HuH-7.5 (cell line): ENCODE data around the gene GAK.

ENCODE experiments used
- DNase-seq: peaks from one replicate; pipeline ENCODE4 v3.0.0; 2011; ENCODE audit warnings: low spot score

The GAK gene

DNA sequence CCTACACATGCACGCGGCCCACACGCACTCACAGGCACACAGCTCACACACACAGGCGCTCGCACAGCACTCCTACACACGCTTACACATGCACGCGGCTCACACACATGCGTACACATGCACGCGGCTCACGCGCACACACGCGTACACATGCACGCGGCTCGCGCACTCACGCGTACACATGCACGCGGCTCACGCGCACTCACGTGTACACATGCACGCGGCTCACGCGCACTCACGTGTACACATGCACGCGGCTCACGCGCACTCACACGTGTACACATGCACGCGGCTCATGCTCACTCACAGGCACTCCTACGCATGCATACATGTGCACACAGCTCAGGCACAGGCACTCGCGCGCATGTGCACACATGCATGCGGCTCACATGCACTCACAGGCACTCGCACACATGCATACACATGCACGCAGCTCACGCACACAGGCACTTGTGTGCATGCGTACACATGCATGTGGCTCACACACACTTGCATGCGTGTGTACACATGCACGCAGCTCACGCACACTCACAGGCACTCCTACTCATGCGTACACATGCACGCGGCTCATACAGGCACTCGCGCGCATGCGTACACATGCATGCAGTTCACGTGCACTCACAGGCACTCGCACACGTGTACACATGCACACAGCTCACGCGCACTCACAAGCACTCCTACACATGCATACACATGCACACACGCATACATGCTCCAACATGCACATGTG lies 44.9 kb downstream of the GAK start:
- DNase-seq: no peak

- no peak for DNase-seq
Observed at GRCh38 chr4:886244-886643, 45.9 kb downstream of the GAK start.

GRCh38 chr4:885353-885752 lies 46.8 kb downstream of the GAK start:
- DNase-seq: no peak

DNA sequence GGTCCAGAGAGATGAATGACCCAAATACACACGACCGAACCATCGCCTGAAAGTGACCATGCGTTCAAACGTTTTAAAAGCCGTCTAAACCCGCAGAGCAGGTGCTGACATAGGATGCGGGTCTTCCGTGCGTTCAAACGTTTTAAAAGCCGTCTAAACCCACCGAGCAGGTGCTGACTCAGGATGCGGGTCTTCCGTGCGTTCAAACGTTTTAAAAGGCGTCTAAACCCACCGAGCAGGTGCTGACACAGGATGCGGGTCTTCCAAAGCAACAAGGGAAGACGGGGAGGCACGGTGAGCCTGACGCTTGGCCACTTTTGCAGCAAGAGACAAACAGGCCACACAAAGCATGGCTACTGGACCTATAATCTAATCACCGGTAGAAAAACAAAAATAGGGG lies 47.2 kb downstream of the GAK start:
- no peak for DNase-seq

DNA sequence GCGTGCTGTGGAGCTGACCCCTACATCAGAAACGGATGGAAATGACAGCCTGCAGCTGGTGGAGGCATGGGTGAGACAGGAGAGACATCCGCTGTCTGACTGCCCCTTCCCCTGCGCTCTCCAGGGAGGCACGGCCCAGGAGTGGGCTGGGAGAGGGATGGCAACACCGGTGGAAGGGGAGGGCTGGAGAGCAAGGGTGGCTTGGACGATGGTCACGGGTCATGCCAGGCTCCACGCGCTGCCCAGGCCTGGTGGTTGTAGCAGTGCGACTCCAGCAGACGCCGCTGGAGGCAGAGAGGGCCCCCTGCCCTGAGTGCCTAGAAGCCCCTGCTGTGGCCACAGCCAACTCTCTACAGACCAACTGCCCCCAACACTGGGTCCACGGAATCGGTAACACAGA lies 47.9 kb downstream of the GAK start:
- DNase-seq: no peak

DNA sequence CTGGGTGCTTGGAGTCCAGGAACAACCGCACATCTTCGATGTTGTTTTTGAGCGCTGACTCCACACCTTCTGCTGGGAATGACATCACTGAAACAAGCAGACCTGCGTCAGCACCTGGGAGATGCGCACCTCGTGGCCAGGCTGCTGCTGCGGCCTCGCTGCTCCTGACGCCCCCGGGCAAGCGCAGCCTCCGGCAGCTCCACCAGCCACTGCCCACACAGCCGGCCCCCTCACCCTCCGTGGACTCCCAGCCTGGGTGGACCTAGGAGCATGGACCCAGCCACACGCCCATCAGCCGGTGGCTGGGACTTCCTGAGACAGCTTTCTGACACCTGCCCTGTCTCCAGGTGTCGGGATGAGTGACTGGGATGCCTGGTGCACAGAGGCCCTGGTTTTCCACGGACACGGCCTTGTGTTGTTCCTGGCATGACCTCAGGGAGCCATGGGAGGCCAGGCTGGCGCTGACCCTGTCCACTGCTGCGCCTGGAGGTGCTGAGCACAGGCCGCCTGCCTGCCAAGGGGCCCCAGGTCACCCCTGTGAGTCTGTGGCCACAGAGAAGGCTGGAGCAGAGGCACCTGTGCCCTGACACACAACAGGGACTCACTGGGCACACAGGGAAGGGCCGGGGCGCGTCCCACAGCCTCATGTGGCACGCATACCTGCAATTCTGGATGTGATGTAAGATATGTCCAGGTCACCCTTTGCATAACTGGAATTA lies 48.6 kb downstream of the GAK start:
- DNase-seq: no peak

GRCh38 chr4:882646-883045 lies 49.5 kb downstream of the GAK start:
- DNase-seq: no peak

DNA sequence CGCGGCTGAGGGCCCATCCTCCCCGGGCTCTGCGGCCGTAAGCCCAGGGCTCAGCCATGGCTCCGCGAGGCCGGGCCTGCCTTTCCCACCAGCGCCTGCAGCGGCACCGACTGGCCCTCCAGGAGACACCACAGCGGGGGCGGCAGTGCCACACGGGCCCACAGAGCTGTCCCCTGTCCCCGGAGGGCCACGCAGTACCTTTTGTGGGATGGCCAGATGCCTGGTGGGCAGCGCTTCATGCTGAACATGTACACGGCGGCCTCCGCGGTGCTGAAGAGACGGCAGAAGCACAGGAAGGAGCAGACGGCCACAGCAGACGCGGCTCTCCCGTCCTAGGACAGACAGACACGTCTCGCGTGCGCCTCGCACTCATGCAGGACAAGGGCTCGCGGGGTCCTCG lies 50.4 kb downstream of the GAK start:
- DNase-seq: no peak

- no peak for DNase-seq
Observed at GRCh38 chr4:880684-881405, 51.3 kb downstream of the GAK start.

GRCh38 chr4:879729-880077 lies 52.4 kb downstream of the GAK start:
- DNase-seq: no peak

- no peak for DNase-seq
Observed at GRCh38 chr4:878796-879728, 53.1 kb downstream of the GAK start.

DNA sequence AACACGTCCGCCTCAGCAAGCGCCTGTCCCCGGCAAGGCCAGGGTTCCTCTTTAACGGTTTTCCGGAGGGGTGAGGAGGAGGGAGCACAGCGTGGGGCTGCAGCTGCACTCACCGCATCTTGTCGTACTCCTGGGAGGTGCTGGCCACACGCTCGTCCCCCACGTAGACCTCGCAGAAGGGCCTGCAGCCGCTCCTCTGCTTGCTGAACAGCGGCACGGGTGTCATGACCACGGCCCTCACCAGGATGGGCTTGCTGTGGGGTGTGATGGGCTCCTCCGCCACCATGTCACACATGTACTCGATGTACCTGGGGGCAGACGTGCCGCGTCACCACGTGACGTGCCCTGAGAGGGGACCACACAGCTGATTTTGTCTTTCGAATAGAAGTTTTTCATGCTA lies 54.6 kb downstream of the GAK start:
- DNase-seq: no peak

GRCh38 chr4:876780-877179 lies 55.3 kb downstream of the GAK start:
- no peak for DNase-seq

GRCh38 chr4:875818-876423 lies 56.2 kb downstream of the GAK start:
- no peak for DNase-seq

GRCh38 chr4:874971-875817 lies 56.9 kb downstream of the GAK start:
- DNase-seq: no peak

GRCh38 chr4:874056-874455 lies 58.1 kb downstream of the GAK start:
- no peak for DNase-seq

GRCh38 chr4:872241-872981 lies 59.7 kb downstream of the GAK start:
- DNase-seq: no peak

- no peak for DNase-seq
Observed at GRCh38 chr4:871484-871883, 60.6 kb downstream of the GAK start.

DNA sequence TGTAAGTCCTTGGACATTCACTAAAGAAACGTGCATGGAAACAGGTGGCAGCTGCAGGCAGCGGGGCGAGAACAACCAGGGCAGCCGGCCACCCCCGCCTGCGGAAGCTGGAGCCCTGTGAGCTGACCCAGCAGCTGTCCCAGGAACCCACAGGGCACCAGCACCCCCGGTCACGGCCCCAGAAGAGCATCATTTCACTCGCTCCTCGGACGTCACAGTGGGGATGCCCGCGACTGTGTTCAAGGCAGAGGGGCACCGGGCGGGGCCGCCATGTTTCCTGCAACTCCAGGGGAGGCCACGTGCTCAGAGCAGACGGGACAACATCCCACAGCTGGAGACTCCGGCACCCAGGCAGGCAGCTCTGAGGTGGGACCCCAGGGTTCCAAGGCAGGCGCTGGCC lies 61.2 kb downstream of the GAK start:
- DNase-seq: no peak

DNA sequence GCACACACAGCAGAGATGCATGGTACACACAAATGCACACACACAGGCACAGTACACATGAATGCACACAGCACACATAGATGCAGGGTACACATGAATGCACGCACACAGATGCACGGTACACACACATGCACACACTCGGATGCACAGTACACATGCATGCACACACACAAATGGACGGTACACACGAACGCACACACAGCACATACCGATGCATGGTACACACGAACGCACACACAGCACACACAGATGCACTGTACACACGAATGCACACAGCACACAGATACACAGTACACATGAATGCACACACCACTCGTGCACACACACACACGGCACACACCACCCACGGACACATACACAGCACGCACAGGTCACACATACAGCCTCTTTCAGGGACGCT lies 62.3 kb downstream of the GAK start:
- no peak for DNase-seq
